Lung (tissue), 12 donors: Measurements from ENCODE around the gene LGI1. TPM values are rescaled to one million over a fixed set of nuclear protein-coding genes. Genes with fewer than 3 reads are reported as not detected.

Source experiments
- ATAC-seq: fragments of 200-7000 bp; cut with Tn5 transposase; one replicate; pipeline ENCODE4 v1.9.1; 2020; ENCODE audit warnings: moderate number of reproducible peaks; ENCODE audit not compliant: insufficient read depth, low FRiP score
- DNase-seq, 3 donors: peaks; one replicate each; pipeline ENCODE4 v3.0.0-alpha.2; 2013 to 2017
- H3K27ac ChIP-seq, 2 donors: one replicate each; pipeline ENCODE4 v1.5.1; 2013; ENCODE audit warnings: mild to moderate bottlenecking in 2 of 2, moderate library complexity in 2 of 2, control low read depth in 1 of 2, inconsistent platforms in 1 of 2, low read depth in 1 of 2, low read length in 1 of 2
- H3K27me3 ChIP-seq, 3 donors: one replicate each; pipeline ENCODE4 v1.5.1; 2013; ENCODE audit warnings: low read length in 2 of 3; ENCODE audit not compliant: control insufficient read depth in 3 of 3, insufficient read depth in 3 of 3
- H3K36me3 ChIP-seq, 4 donors: one replicate each; pipeline ENCODE4 v1.5.1; 2013; ENCODE audit warnings: low read length in 4 of 4, mild to moderate bottlenecking in 1 of 4, moderate library complexity in 1 of 4; ENCODE audit not compliant: control insufficient read depth in 4 of 4, insufficient read depth in 4 of 4
- H3K4me1 ChIP-seq, 5 donors: one replicate each; pipeline ENCODE4 v1.5.1; 2013; ENCODE audit warnings: low read length in 5 of 5, mild to moderate bottlenecking in 2 of 5, moderate library complexity in 1 of 5; ENCODE audit not compliant: control insufficient read depth in 5 of 5, insufficient read depth in 5 of 5
- H3K4me3 ChIP-seq: one replicate; pipeline ENCODE4 v1.5.1; 2013; ENCODE audit warnings: mild to moderate bottlenecking, control low read depth, moderate library complexity
- H3K9ac ChIP-seq, 2 donors: one replicate each; pipeline ENCODE4 v1.5.1; 2013; ENCODE audit warnings: low read length in 2 of 2, control low read depth in 1 of 2; ENCODE audit not compliant: insufficient read depth in 1 of 2
- H3K9me3 ChIP-seq, 4 donors: one replicate each; pipeline ENCODE4 v1.5.1; 2013; ENCODE audit warnings: low read length in 3 of 4, mild to moderate bottlenecking in 1 of 4, moderate library complexity in 1 of 4; ENCODE audit not compliant: control insufficient read depth in 4 of 4, insufficient read depth in 3 of 4
- CTCF ChIP-seq: IDR thresholded peaks from 2 replicates; pipeline ENCODE4 v1.5.1; 2012; ENCODE audit warnings: mild to moderate bottlenecking; ENCODE audit errors: control extremely low read depth, extremely low read depth
- WGBS, 2 donors: extraction: QIAGEN DNeasy Blood & Tissue Kit; methylation state at CpG; one replicate each; pipeline ENCODE4 v1.1.7; 2013; 5-methylcytosine and 5-hydroxymethylcytosine counted together
- polyA plus RNA-seq, 2 donors: library from polyadenylated mRNA; stranded (reverse); fragments of 200-250 nt; gene quantifications; one replicate each; pipeline ENCODE4 v1.2.1, GENCODE V29; 2013
- total RNA-seq, 2 donors: library from RNA; depleted of rRNA in 1 of 2; stranded (reverse); fragments of >200 nt in 1 of 2; gene quantifications; one replicate each; pipeline ENCODE4 v1.2.1, GENCODE V29; 2014 to 2021
- donor health status: control.
- donor health status: control.
- donor health status: Bipolar disorder and iron deficiency.
- donor health status: healthy.
- donor health status: DM: yes; HTN: yes; CAD: no.

The LGI1 gene
- total and polyA plus RNA-seq, 4 donors: 0.68 TPM; not detected in 3

GRCh38 chr10:93767724-93768399 is 10.1 kb downstream of the LGI1 start:
- H3K36me3 ChIP-seq: no peaks in the 10 kb centered on the region
- H3K9me3 ChIP-seq: no peaks in the 10 kb centered on the region
- no peaks in the 10 kb centered on the region for H3K4me1 ChIP-seq
- ATAC-seq: no peak
- no peak for TF ChIP-seq CTCF
- H3K9ac ChIP-seq: no peak overlapping the region
- DNase-seq: no peak
- peaks cover 0 to 10% (median 0%) of the 10 kb centered on the region in 3 donors for H3K27me3 ChIP-seq
- H3K27ac ChIP-seq: no peak overlapping the region
- H3K4me3 ChIP-seq: no peak overlapping the region
- 42 to 68% methylated on average over 5 of the region's 5 CpGs for WGBS, 2 donors

- DNase-seq (no peak), ATAC-seq (no peak)
- H3K27me3 ChIP-seq: peaks cover 0 to 3% (median 0%) of the 10 kb centered on the region in 3 donors
- H3K9me3 ChIP-seq: no peaks in the 10 kb centered on the region
- no peaks in the 10 kb centered on the region for H3K4me1 ChIP-seq
- H3K4me3 ChIP-seq: no peak overlapping the region
- no peak overlapping the region for H3K27ac ChIP-seq
- H3K9ac ChIP-seq: no peak overlapping the region
- no peak for TF ChIP-seq CTCF
- no peaks in the 10 kb centered on the region for H3K36me3 ChIP-seq
These were observed 11.2 kb downstream of the LGI1 start for GRCh38 chr10:93768892-93769291.

GRCh38 chr10:93771354-93771753 is 13.6 kb downstream of the LGI1 start:
- H3K4me1 ChIP-seq: no peaks in the 10 kb centered on the region
- H3K36me3 ChIP-seq: no peaks in the 10 kb centered on the region
- 64 to 69% methylated on average over 7 of the region's 7 CpGs for WGBS, 2 donors
- ATAC-seq (no peak), DNase-seq (no peak)
- TF ChIP-seq CTCF: no peak
- no peak overlapping the region for H3K27ac ChIP-seq
- no peaks in the 10 kb centered on the region for H3K27me3 ChIP-seq
- H3K4me3 ChIP-seq: no peak overlapping the region
- no peak overlapping the region for H3K9ac ChIP-seq
- H3K9me3 ChIP-seq: no peaks in the 10 kb centered on the region

- Histone ChIP-seq H3K9me3 (no peaks in the 10 kb centered on the region), H3K27me3 (peaks cover 0 to 8% (median 0%) of the 10 kb centered on the region in 3 donors), H3K36me3 (no peaks in the 10 kb centered on the region), H3K9ac (no peak overlapping the region), H3K4me3 (no peak overlapping the region), H3K27ac (no peak overlapping the region), H3K4me1 (no peaks in the 10 kb centered on the region)
- 72 to 78% methylated on average over 5 of the region's 5 CpGs for WGBS, 2 donors
- no peak for TF ChIP-seq CTCF
- DNase-seq: no peak
- no peak for ATAC-seq
These were observed 15.4 kb downstream of the LGI1 start for GRCh38 chr10:93773120-93773519.
